ENCODE results near the gene TRIP12. TPM values are rescaled to one million over a fixed set of nuclear protein-coding genes. Genes with fewer than 3 reads are reported as not detected.

Gene TRIP12
- total and polyA plus RNA-seq, 4 donors: 18.6 to 358 (median 118) TPM

GRCh38 chr2:229869226-229869625 is 52.6 kb downstream of the TRIP12 start:
- 94 to 96% methylated on average over 3 of the region's 3 CpGs for WGBS, 2 donors
- no peak for ATAC-seq (ENCODE audit: insufficient read depth, low FRiP score)
- Histone ChIP-seq H3K4me1 (ENCODE audit: control insufficient read depth in 5 of 5, insufficient read depth in 5 of 5, low read length in 5 of 5) (peaks cover 0 to 25% (median 2%) of the 10 kb centered on the region in 5 donors), H3K9me3 (ENCODE audit: control insufficient read depth in 4 of 4, insufficient read depth in 3 of 4, low read length in 3 of 4) (no peaks in the 10 kb centered on the region), H3K9ac (ENCODE audit: insufficient read depth in 1 of 2, low read length in 2 of 2) (no peak overlapping the region), H3K4me3 (no peak overlapping the region), H3K27ac (ENCODE audit: low read depth in 1 of 2, low read length in 1 of 2) (no peak overlapping the region), H3K27me3 (ENCODE audit: control insufficient read depth in 3 of 3, insufficient read depth in 3 of 3, low read length in 2 of 3) (no peaks in the 10 kb centered on the region), H3K36me3 (ENCODE audit: control insufficient read depth in 4 of 4, insufficient read depth in 4 of 4, low read length in 4 of 4) (peaks cover 2 to 17% (median 3%) of the 10 kb centered on the region in 4 donors)
- no peak for TF ChIP-seq CTCF (IDR thresholded peaks at IDR 0.05; ENCODE audit: control extremely low read depth, extremely low read depth)
- no peak for DNase-seq

GRCh38 chr2:229868794-229869193 is 53.0 kb downstream of the TRIP12 start:
- 88 to 89% methylated on average over 2 of the region's 2 CpGs for WGBS, 2 donors

GRCh38 chr2:229865033-229865432 is 56.8 kb downstream of the TRIP12 start:
- H3K27ac ChIP-seq (ENCODE audit: low read depth in 1 of 2, low read length in 1 of 2): no peak overlapping the region
- 75 to 98% methylated on average over 2 of the region's 2 CpGs for WGBS, 2 donors
- no peaks in the 10 kb centered on the region for H3K27me3 ChIP-seq (ENCODE audit: control insufficient read depth in 3 of 3, insufficient read depth in 3 of 3, low read length in 2 of 3)
- no peaks in the 10 kb centered on the region for H3K9me3 ChIP-seq (ENCODE audit: control insufficient read depth in 4 of 4, insufficient read depth in 3 of 4, low read length in 3 of 4)
- no peak overlapping the region for H3K9ac ChIP-seq (ENCODE audit: insufficient read depth in 1 of 2, low read length in 2 of 2)
- peaks cover 0 to 22% (median 0%) of the 10 kb centered on the region in 5 donors for H3K4me1 ChIP-seq (ENCODE audit: control insufficient read depth in 5 of 5, insufficient read depth in 5 of 5, low read length in 5 of 5)
- TF ChIP-seq CTCF (IDR thresholded peaks at IDR 0.05; ENCODE audit: control extremely low read depth, extremely low read depth): no peak
- no peak overlapping the region for H3K4me3 ChIP-seq
- no peak for DNase-seq
- peaks cover 0 to 6% (median under 1%) of the 10 kb centered on the region in 4 donors for H3K36me3 ChIP-seq (ENCODE audit: control insufficient read depth in 4 of 4, insufficient read depth in 4 of 4, low read length in 4 of 4)
- no peak for ATAC-seq (ENCODE audit: insufficient read depth, low FRiP score)

More at GRCh38 chr2:229868794-229869193, 53.0 kb downstream of the TRIP12 start:
- Histone ChIP-seq H3K36me3 (ENCODE audit: control insufficient read depth in 4 of 4, insufficient read depth in 4 of 4, low read length in 4 of 4) (peaks cover 2 to 17% (median 3%) of the 10 kb centered on the region in 4 donors), H3K9me3 (ENCODE audit: control insufficient read depth in 4 of 4, insufficient read depth in 3 of 4, low read length in 3 of 4) (no peaks in the 10 kb centered on the region), H3K27ac (ENCODE audit: low read depth in 1 of 2, low read length in 1 of 2) (no peak overlapping the region), H3K4me1 (ENCODE audit: control insufficient read depth in 5 of 5, insufficient read depth in 5 of 5, low read length in 5 of 5) (peaks cover 0 to 25% (median 2%) of the 10 kb centered on the region in 5 donors), H3K4me3 (no peak overlapping the region), H3K27me3 (ENCODE audit: control insufficient read depth in 3 of 3, insufficient read depth in 3 of 3, low read length in 2 of 3) (no peaks in the 10 kb centered on the region), H3K9ac (ENCODE audit: insufficient read depth in 1 of 2, low read length in 2 of 2) (no peak overlapping the region)
- ATAC-seq (ENCODE audit: insufficient read depth, low FRiP score) (no peak), DNase-seq (no peak)
- TF ChIP-seq CTCF (IDR thresholded peaks at IDR 0.05; ENCODE audit: control extremely low read depth, extremely low read depth): no peak

GRCh38 chr2:229861431-229861830 is 60.4 kb downstream of the TRIP12 start:
- no peak overlapping the region for H3K9ac ChIP-seq (ENCODE audit: insufficient read depth in 1 of 2, low read length in 2 of 2)
- no peak overlapping the region for H3K4me3 ChIP-seq
- no peaks in the 10 kb centered on the region for H3K27me3 ChIP-seq (ENCODE audit: control insufficient read depth in 3 of 3, insufficient read depth in 3 of 3, low read length in 2 of 3)
- no peak overlapping the region for H3K27ac ChIP-seq (ENCODE audit: low read depth in 1 of 2, low read length in 1 of 2)
- ATAC-seq (ENCODE audit: insufficient read depth, low FRiP score) (no peak), DNase-seq (no peak)
- no peak for TF ChIP-seq CTCF (IDR thresholded peaks at IDR 0.05; ENCODE audit: control extremely low read depth, extremely low read depth)
- peaks cover 0 to 4% (median 0%) of the 10 kb centered on the region in 5 donors for H3K4me1 ChIP-seq (ENCODE audit: control insufficient read depth in 5 of 5, insufficient read depth in 5 of 5, low read length in 5 of 5)
- H3K36me3 ChIP-seq (ENCODE audit: control insufficient read depth in 4 of 4, insufficient read depth in 4 of 4, low read length in 4 of 4): peaks cover 8 to 15% (median 13%) of the 10 kb centered on the region in 4 donors
- H3K9me3 ChIP-seq (ENCODE audit: control insufficient read depth in 4 of 4, insufficient read depth in 3 of 4, low read length in 3 of 4): no peaks in the 10 kb centered on the region

All from lung (tissue), 12 donors.